Activated CD8-positive, alpha-beta memory T cell treated with anti-CD3 and anti-CD28 coated beads for 1 hour (primary cell): ENCODE results near the gene BNC2.

Source experiments
- DNase-seq, 2 donors: peaks; one replicate each; pipeline ENCODE4 v3.0.0-alpha.2; 2020; ENCODE audit warnings: low read depth in 1 of 2; ENCODE audit errors: extremely low read depth in 1 of 2

BNC2 gene

GRCh38 chr9:16640649-16641048 is 229.8 kb downstream of the BNC2 start:
- DNase-seq, result no peak

GRCh38 chr9:16639644-16640043 is 230.8 kb downstream of the BNC2 start:
- DNase-seq, result no peak

GRCh38 chr9:16637911-16638310 is 232.6 kb downstream of the BNC2 start:
- DNase-seq, result no peak

- no peak for DNase-seq
Measured at GRCh38 chr9:16637218-16637617, 233.3 kb downstream of the BNC2 start.

- no peak for DNase-seq
Measured at GRCh38 chr9:16633794-16634193, 236.7 kb downstream of the BNC2 start.

- DNase-seq, result no peak
Measured at GRCh38 chr9:16628413-16628812, 242.1 kb downstream of the BNC2 start.

GRCh38 chr9:16627967-16628366 is 242.5 kb downstream of the BNC2 start:
- no peak for DNase-seq

- no peak for DNase-seq
Measured at GRCh38 chr9:16627521-16627920, 242.9 kb downstream of the BNC2 start.

- DNase-seq, result no peak
Measured at GRCh38 chr9:16626577-16627130, 243.8 kb downstream of the BNC2 start.

GRCh38 chr9:16625811-16626210 is 244.7 kb downstream of the BNC2 start:
- no peak for DNase-seq

- DNase-seq, result no peak
Measured at GRCh38 chr9:16625161-16625631, 245.3 kb downstream of the BNC2 start.

GRCh38 chr9:16624744-16625117 is 245.7 kb downstream of the BNC2 start:
- DNase-seq, result no peak

- DNase-seq, result no peak
Measured at GRCh38 chr9:16623989-16624743, 246.3 kb downstream of the BNC2 start.

GRCh38 chr9:16622541-16622940 is 247.9 kb downstream of the BNC2 start:
- no peak for DNase-seq

GRCh38 chr9:16619914-16620520 is 250.5 kb downstream of the BNC2 start:
- no peak for DNase-seq

- no peak for DNase-seq
Measured at GRCh38 chr9:16619402-16619801, 251.1 kb downstream of the BNC2 start.

GRCh38 chr9:16618524-16618923 is 251.9 kb downstream of the BNC2 start:
- DNase-seq, result no peak

GRCh38 chr9:16616686-16617085 is 253.8 kb downstream of the BNC2 start:
- no peak for DNase-seq

GRCh38 chr9:16615451-16615850 is 255.0 kb downstream of the BNC2 start:
- DNase-seq, result no peak

- DNase-seq, result no peak
Measured at GRCh38 chr9:16613605-16614004, 256.9 kb downstream of the BNC2 start.

GRCh38 chr9:16613051-16613450 is 257.4 kb downstream of the BNC2 start:
- DNase-seq, result no peak

GRCh38 chr9:16612627-16613026 is 257.8 kb downstream of the BNC2 start:
- no peak for DNase-seq
